Measurements from ENCODE around the gene SHC4.

GRCh38 chr15:48922046-48922445 is 41.7 kb downstream of the SHC4 start:
- TF ChIP-seq CTCF (IDR thresholded peaks at IDR 0.05) (no peak), EP300 (IDR thresholded peaks at IDR 0.05) (no peak)
